HepG2 (cell line): ENCODE measurements around the gene HOXD8. TPM values are rescaled to one million over a fixed set of nuclear protein-coding genes. Genes with fewer than 3 reads are reported as not detected.
A peak's percentile ranks its signal among the peaks of the same experiment; 100 is the strongest.

Experiments
- ATAC-seq: fragments of 200-7000 bp; cut with Tn5 transposase; 3 replicates; pipeline ENCODE4 v1.9.1; 2020; ENCODE audit warnings: mild to moderate bottlenecking, moderate library complexity
- BruUV-seq: library from RNA; stranded (reverse); fragments of 400-500 nt; replicated peaks from 2 replicates; lab custom pipeline; 2021; lab: Mats Ljungman, UMichigan
- CTCF ChIA-PET: fragments of 300-600 bp; formaldehyde crosslinking; extraction: SDS; loops from one replicate; lab custom pipeline; 2021; ENCODE audit warnings: low total read pairs, inconsistent platforms, low intra/inter-chr PET ratio; lab: Yijun Ruan, JAX
- POLR2A ChIA-PET: fragments of 350-600 bp; sonication (Branson Sonifier 250); formaldehyde crosslinking; loops from one replicate; lab custom pipeline; 2020; ENCODE audit warnings: antibody characterized with exemption, inconsistent platforms; lab: Yijun Ruan, JAX
- DNase-seq: peaks from one replicate; pipeline ENCODE4 v3.0.0-alpha.2; 2015; ENCODE audit warnings: low spot score
- FAIRE-seq: peaks from 3 replicates; lab custom pipeline; 2011; peaks lifted over from hg19 to GRCh38; lab: Jason Lieb, UNC
- H2AFZ ChIP-seq: one replicate; pipeline ENCODE4 v1.6.1; 2011; ENCODE audit warnings: low read length, inconsistent platforms
- H3K27ac ChIP-seq: fragments of 300-600 bp; 3 replicates; pipeline ENCODE4 v1.8.0; 2011; ENCODE audit warnings: mixed run types, mild to moderate bottlenecking, mixed read lengths, low read length, inconsistent platforms; ENCODE audit not compliant: insufficient read depth; ENCODE audit errors: extremely low read length
- H3K27me3 ChIP-seq, 2 experiments: fragments of 200-600 bp in 1 of 2; 2 replicates in 1 of 2; 3 replicates in 1 of 2; pipeline versions ENCODE4 v1.6.0 to v1.8.0; 2011; ENCODE audit warnings: low read length in 2 of 2, mild to moderate bottlenecking in 2 of 2, moderate library complexity in 2 of 2, inconsistent platforms in 1 of 2; ENCODE audit not compliant: insufficient read depth in 2 of 2, control insufficient read depth in 1 of 2
- H3K36me3 ChIP-seq, 2 experiments: fragments of 200-600 bp in 1 of 2; replicated peaks in 1 of 2; 2 replicates in 1 of 2; 3 replicates in 1 of 2; pipeline versions ENCODE4 v1.5.1 to v1.8.0; 2011; ENCODE audit warnings: low read length in 2 of 2, inconsistent platforms in 1 of 2; ENCODE audit not compliant: insufficient read depth in 2 of 2, control insufficient read depth in 1 of 2
- H3K4me1 ChIP-seq: 2 replicates; pipeline ENCODE4 v1.5.1; 2012; ENCODE audit warnings: low read length, inconsistent platforms; ENCODE audit not compliant: insufficient read depth
- H3K4me2 ChIP-seq: 2 replicates; pipeline ENCODE4 v1.6.0; 2011; ENCODE audit warnings: low read depth, low read length, inconsistent platforms
- H3K4me3 ChIP-seq, 3 experiments: fragments of 200-600 bp in 1 of 3; sonication (generic), shearing (Covaris generic) in 1 of 3; replicated peaks in 1 of 3; 2 replicates each; pipeline ENCODE4 v1.5.1; 2011 to 2016; ENCODE audit warnings: low read length in 3 of 3, inconsistent platforms in 2 of 3, low read depth in 2 of 3, mild to moderate bottlenecking in 2 of 3, control low read depth in 1 of 3, mixed read lengths in 1 of 3; ENCODE audit not compliant: insufficient read depth in 1 of 3
- H3K79me2 ChIP-seq: one replicate; pipeline ENCODE4 v1.6.1; 2011; ENCODE audit warnings: low read length, inconsistent platforms; ENCODE audit not compliant: insufficient read depth
- H3K9ac ChIP-seq: 2 replicates; pipeline ENCODE4 v1.6.0; 2011; ENCODE audit warnings: mild to moderate bottlenecking, low read depth, low read length, inconsistent platforms; ENCODE audit not compliant: insufficient read depth
- H3K9me3 ChIP-seq: 2 replicates; pipeline ENCODE4 v1.5.1; 2012; ENCODE audit warnings: mild to moderate bottlenecking, low read length
- H4K20me1 ChIP-seq: 2 replicates; pipeline ENCODE4 v1.6.0; 2011; ENCODE audit warnings: inconsistent platforms, mild to moderate bottlenecking, low read length, moderate library complexity; ENCODE audit not compliant: insufficient read depth
- CREM ChIP-seq, 2 experiments: sonication (generic) in 1 of 2; formaldehyde crosslinking in 1 of 2; IDR thresholded peaks; 2 replicates each; pipeline versions ENCODE4 v1.4.0 to v1.6.1; 2016 to 2020; ENCODE audit warnings: antibody characterized with exemption in 1 of 2, mild to moderate bottlenecking in 1 of 2, missing genetic modification reagents in 1 of 2
- DMAP1 ChIP-seq: IDR thresholded peaks from 2 replicates; pipeline ENCODE4 v1.6.1; 2016
- HOXA5 ChIP-seq: sonication (generic); formaldehyde crosslinking; IDR thresholded peaks from 2 replicates; pipeline ENCODE4 v1.4.0; 2020; ENCODE audit warnings: missing genetic modification reagents
- SATB2 ChIP-seq: sonication (generic); formaldehyde crosslinking; IDR thresholded peaks from 2 replicates; pipeline ENCODE4 v1.5.0; 2020; ENCODE audit warnings: missing genetic modification reagents
- TEAD2 ChIP-seq: sonication (generic); formaldehyde crosslinking; IDR thresholded peaks from 2 replicates; pipeline ENCODE4 v1.9.0; 2021; ENCODE audit warnings: missing genetic modification reagents
- UBTF ChIP-seq: sonication (generic); formaldehyde crosslinking; IDR thresholded peaks from 2 replicates; pipeline ENCODE4 v1.4.0; 2020; ENCODE audit warnings: mild to moderate bottlenecking, missing genetic modification reagents
- ZNF224 ChIP-seq: sonication (generic); formaldehyde crosslinking; IDR thresholded peaks from 2 replicates; pipeline ENCODE4 v1.5.0; 2020; ENCODE audit warnings: mild to moderate bottlenecking, missing genetic modification reagents
- ZNF318 ChIP-seq: sonication (generic); formaldehyde crosslinking; IDR thresholded peaks from 2 replicates; pipeline ENCODE4 v1.4.0; 2020; ENCODE audit warnings: mild to moderate bottlenecking, missing genetic modification reagents
- ZNF501 ChIP-seq: sonication (generic); formaldehyde crosslinking; IDR thresholded peaks from 2 replicates; pipeline ENCODE4 v1.5.1; 2020; ENCODE audit warnings: mild to moderate bottlenecking, moderate library complexity, missing genetic modification reagents
- ZNF577 ChIP-seq: sonication (generic); formaldehyde crosslinking; IDR thresholded peaks from 2 replicates; pipeline ENCODE4 v1.4.0; 2020; ENCODE audit warnings: mild to moderate bottlenecking, low read depth, missing genetic modification reagents, borderline replicate concordance
- ZSCAN5A ChIP-seq: sonication (generic); formaldehyde crosslinking; IDR thresholded peaks from 2 replicates; pipeline ENCODE4 v1.8.0; 2022; ENCODE audit warnings: mild to moderate bottlenecking, missing genetic modification reagents, borderline replicate concordance
- WGBS: methylation state at CpG from one replicate; pipeline ENCODE4 v1.1.6; 2017; ENCODE audit warnings: low lambda C conversion rate; 5-methylcytosine and 5-hydroxymethylcytosine counted together
- in situ Hi-C: cut with HindIII; loops from 2 replicates; pipeline ENCODE4 v1.10.0; 2017; ENCODE audit warnings: low pct_unique_long_range_greater_than_20kb; ENCODE audit not compliant: extremely low pct_ligation_motif_present
- intact Hi-C: fragments of 100-400 bp; cut with micrococcal nuclease; formaldehyde crosslinking; loops from one replicate; pipeline ENCODE4 v1.10.0; 2022; ENCODE audit not compliant: unreplicated experiment
- polyA plus RNA-seq, 8 experiments: library from polyadenylated mRNA; depleted of rRNA in 3 of 8; stranded (reverse) in 7 of 8; unstranded in 1 of 8; fragments of >200 nt; fragmentation: Illumina TruSeq in 4 of 8; extraction: Trizol in 4 of 8; gene quantifications; 2 replicates each; pipeline versions ENCODE4 v1.2.1 to v1.2.3, GENCODE V29; 2011 to 2016; ENCODE audit warnings: low read depth in 4 of 8, missing spikeins in 1 of 8, mixed read lengths in 1 of 8; ENCODE audit not compliant: insufficient read depth in 1 of 8
- total RNA-seq, 5 experiments: library from RNA; depleted of rRNA; stranded (reverse); fragments of >200 nt; fragmentation: Illumina TruSeq; extraction: Trizol; gene quantifications; 2 replicates each; pipeline ENCODE4 v1.2.3, GENCODE V29; 2016; ENCODE audit warnings: low read depth in 1 of 5

The HOXD8 gene
- total and polyA plus RNA-seq, 2 of the 13 experiments (the other 11 are each of a cell fraction or from before 2014, with no cell fraction given), result not detected

- TF ChIP-seq HOXA5, result 0 out of 2 replicates have a peak, but pooled peaks have one; percentile 5
- peak; percentile 43; the same call in 1 of the 2 replicates for TF ChIP-seq ZNF224
- no peak; the same call in 1 of the 2 replicates for TF ChIP-seq UBTF
- TF ChIP-seq ZNF577 (CRISPR knock-in tag), result no peak
- TF ChIP-seq TEAD2 (CRISPR knock-in tag), result 0 out of 2 replicates have a peak, but pooled peaks have one; percentile 10
- no peak for TF ChIP-seq SATB2 (CRISPR knock-in tag)
- no peak for TF ChIP-seq ZSCAN5A (CRISPR knock-in tag)
- no peak for TF ChIP-seq ZNF318 (CRISPR knock-in tag)
- peak; percentile 79; the same call in 1 of the 2 replicates for TF ChIP-seq ZNF501 (CRISPR knock-in tag)
- no peak for TF ChIP-seq CREM (IDR thresholded peaks at IDR 0.05)
- TF ChIP-seq CREM (CRISPR knock-in tag; IDR thresholded peaks at IDR 0.05), result no peak
- no peak for TF ChIP-seq DMAP1 (CRISPR knock-in tag)
- TF ChIP-seq, all 625 proteins: peak for 4
- peak overlapping the region; percentile 91 for H3K4me2 ChIP-seq
- H3K9me3 ChIP-seq, result no peaks in the 10 kb centered on the region
- DNase-seq (no peak), FAIRE-seq (no peak), ATAC-seq (no peak; the same call in 2 of the 3 replicates)
- no peak overlapping the region for H3K9ac ChIP-seq
- H3K36me3 ChIP-seq, result no peaks in the 10 kb centered on the region
- intact Hi-C loops (loop anchor here (1.0 to 2.0 kb wide), 4 partner anchors 86 to 721 kb away; no protein-coding TSS in a partner anchor), in situ Hi-C loops (no loop called here)
- no peaks in the 10 kb centered on the region for H4K20me1 ChIP-seq
- H3K4me1 ChIP-seq, result peaks cover 25% of the 10 kb centered on the region
- H3K4me3 ChIP-seq, result peak overlapping the region; percentile 36 to 75 (median 51); a peak in 5 of 6 replicates
- H3K27me3 ChIP-seq, result peaks cover 17 to 96% of the 10 kb centered on the region in 2 experiments
- H2AFZ ChIP-seq, result no peak overlapping the region
- H3K79me2 ChIP-seq, result no peaks in the 10 kb centered on the region
- no peak overlapping the region for H3K27ac ChIP-seq
- WGBS, result 55% methylated on average over 22 of the region's 29 CpGs
- POLR2A ChIA-PET, result no interaction called here
- CTCF ChIA-PET, result interaction anchor here (1.2 to 2.1 kb wide), 4 partner anchors 397 to 721 kb away, joined by 7 to 26 read pairs (median 14); no protein-coding TSS in a partner anchor
- BruUV-seq, result no TSS peak
Measured at GRCh38 chr2:176087330-176088047, 42.0 kb upstream of the HOXD8 start.
